GM21381 (cell line): ENCODE measurements around the gene SDCCAG8.
A peak's percentile ranks its signal among the peaks of the same experiment; 100 is the strongest.

Experiments
- ATAC-seq: cut with Tn5 transposase; IDR thresholded peaks from one replicate; pipeline ENCODE4 v1.9.1; 2021; ENCODE audit warnings: mild to moderate bottlenecking, moderate library complexity; ENCODE audit not compliant: unreplicated experiment

The SDCCAG8 gene

DNA sequence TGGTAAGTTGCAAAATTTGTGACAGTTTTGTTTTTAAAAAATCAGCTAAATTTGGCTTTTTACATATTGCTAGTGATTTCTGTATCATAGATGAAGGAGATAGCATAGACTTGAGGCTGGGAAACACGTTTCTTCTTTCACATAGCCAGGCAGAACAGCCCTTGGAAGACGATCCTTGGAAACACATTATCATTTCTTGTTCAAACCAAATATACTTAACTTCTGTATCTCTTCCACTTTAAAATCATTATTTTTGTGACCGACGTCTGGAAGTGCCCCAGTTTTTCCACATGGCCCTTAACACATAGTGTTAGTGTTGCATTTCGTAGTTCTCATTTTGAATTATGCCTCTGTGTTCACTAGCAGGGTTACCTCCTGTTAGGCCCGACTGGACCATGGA, 193.5 kb downstream of the SDCCAG8 start:
- no peak for ATAC-seq

DNA sequence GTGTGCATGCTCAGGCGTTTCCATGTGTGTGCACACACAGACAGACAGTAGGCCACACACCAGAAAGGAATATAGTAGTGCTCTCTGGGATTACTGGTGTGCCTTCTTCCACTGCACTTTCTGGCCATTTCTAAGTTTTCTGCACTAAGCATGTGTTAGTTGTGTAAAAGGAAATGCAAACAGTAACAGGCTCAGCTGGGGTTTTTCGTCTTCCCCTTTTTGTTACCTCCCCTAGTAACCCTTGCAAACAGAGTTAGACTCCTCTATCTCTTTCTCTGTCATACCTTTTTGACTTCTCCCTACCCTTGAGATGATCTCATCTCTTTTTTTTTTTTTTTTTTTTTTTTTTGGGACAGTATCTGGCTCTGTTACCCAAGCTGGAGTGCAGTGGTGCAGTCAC, 196.3 kb downstream of the SDCCAG8 start:
- ATAC-seq = no peak

- no peak for ATAC-seq
These were observed 198.6 kb downstream of the SDCCAG8 start for GRCh38 chr1:243454328-243454997.

DNA sequence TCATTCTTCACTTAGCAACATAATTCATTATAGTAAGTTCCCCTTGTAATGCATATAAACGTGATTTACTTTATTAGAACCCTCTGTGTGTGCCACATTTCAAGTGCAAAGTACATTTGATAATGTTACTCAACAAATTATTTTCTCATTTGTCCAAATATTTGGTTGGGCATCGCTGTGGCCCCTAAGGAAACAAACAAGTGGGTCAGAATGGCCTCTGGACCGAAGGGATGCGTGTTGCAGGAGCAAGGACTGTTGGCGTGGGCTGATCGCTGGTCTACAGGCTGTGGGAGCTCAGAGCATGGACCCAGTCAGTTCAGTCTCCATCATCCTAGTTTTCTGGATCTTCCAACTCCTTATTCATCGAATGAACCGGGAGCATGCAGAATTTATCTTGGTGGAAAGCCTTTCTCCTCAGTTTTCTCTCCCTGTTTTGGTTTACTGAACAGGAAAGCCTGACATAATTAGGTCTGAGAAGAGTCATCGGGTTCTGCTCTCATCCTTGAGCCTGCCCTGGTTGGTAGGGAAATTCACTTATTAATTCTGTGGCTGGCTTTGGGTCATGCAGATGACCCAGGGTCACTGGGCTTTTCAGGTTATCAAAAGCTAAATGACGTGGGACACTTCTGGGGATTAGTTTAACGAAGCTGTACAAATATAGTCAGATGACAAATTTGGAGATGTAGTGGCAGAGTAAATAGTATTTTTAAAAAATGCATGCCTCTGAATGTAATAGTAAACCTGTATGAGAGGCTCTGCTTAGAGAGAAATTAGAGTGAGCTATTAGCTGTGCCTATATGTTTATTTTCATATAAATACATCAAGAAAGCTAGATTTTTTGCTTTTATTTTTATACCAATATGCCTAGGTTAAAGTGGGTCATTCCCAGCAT, 200.2 kb downstream of the SDCCAG8 start:
- no peak for ATAC-seq

DNA sequence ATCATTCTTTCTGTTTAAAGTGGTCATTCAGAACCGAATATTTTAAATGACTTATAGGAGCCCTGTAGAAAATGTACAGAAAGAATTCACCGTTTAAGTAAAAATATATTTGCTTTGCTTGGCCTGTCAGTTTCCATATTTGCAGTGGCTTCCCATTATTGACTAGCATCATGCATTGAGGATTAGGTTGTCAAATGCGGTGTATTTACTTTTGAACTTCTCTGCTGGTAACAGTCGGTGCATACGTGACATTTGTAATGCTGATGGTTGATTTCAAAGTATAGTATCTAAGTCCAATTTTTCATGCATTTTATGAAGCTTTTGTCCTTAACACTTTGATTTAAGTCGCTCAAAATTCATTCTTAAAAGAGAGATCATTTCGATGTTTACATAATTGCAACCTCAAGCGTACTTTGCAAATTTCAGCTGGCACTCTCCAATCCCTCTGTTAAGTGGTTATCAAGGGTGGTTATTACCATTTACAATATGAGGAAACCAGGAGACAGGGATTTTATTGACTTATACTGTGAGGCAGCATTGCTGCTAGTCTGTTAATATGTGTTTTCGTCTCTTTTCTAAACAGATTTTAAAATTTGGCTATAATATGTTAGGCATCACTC, 201.6 kb downstream of the SDCCAG8 start:
- no peak for ATAC-seq

- ATAC-seq = no peak
These were observed 203.2 kb downstream of the SDCCAG8 start for GRCh38 chr1:243459059-243459458.

GRCh38 chr1:243461700-243462099, 205.9 kb downstream of the SDCCAG8 start:
- no peak for ATAC-seq

GRCh38 chr1:243462929-243463697, 207.3 kb downstream of the SDCCAG8 start:
- ATAC-seq = no peak

DNA sequence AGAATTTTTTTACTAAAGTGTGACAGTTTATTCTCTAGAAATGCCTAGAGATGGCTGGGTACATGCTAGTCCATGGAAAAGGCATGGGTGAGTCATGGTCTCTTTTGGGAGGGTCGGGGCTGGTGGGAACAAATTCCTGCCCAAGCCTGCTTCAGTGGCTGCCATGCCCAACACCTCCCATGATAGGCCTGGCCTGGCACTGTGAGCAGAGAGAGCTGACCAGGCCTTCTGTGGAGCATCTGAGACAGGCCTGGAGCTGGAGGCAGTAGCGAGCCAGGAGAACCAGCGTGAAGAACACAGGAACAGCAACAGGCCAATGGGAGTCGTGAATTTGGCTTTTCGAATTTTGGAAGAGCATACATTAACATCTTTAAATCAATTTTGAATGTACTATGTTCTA, 209.2 kb downstream of the SDCCAG8 start:
- ATAC-seq = no peak

DNA sequence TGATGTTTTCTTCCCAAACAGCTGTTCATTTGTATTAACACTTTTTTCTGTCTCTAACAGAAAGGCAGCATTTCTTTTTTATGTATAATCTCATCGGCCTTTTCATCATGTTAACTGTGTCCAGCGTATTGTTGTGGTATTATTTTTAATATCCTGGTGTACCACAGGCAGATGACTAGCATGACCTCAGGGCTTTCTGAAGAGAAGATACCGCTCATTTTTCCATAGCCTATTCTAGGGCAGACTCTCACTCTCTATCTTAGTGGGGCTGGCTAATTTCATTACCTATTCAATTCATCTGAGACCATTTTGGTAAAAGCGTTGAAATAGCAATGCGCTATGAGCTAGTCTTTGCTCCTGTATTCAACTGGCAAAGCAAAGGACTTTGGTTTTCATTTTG, 209.9 kb downstream of the SDCCAG8 start:
- ATAC-seq = no peak

DNA sequence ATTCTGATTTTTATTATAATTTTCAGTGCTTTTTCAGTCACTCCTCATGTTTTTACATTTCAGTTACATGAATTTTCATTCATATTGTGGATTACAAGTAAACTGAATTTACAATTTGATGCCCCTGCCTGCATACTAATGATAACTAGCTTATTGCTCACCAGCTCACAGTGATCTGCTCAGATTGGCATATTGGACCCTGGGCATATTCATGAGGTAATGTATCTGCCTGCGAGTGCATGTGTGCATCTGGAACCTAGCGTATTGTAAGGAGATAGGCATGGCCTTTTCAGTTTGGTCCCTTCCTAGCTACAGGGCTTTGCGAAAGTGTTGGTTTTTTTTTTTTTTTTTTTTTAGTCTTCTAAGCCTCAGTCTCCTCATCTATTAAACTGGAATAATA, 213.7 kb downstream of the SDCCAG8 start:
- no peak for ATAC-seq

- ATAC-seq = no peak
These were observed 214.7 kb downstream of the SDCCAG8 start for GRCh38 chr1:243470502-243470901.

DNA sequence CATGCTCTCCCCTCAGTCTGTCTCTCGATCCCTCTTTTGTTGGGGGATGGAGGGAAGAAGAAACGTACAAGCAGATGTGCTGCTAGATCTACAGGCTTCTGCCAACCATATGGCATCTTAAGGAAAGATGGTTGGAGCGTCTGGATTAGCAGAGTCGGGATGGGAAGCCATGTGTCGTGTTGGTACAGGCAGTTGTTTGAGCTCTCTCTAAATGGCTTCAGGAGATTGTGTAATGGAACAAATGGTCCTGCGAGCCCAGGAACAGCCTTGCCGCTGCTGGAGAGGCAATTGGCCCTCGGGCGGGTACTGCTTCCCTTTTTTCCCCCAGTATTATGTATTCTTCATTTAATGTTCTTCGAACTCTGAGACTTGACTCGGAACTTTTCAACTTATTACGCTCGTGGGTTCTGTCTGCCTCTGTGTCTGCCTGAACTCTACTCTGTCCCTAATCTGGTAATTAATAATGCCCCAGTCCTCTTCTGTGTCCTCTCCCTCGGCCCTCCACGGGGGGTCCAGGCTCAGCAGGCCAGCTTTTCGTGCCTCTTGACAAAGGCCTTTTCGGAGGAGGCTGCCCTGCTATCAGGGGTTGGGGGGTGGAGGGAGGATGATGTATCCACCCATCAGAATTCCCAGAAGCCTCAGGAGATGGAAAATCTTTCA, 215.3 kb downstream of the SDCCAG8 start:
- ATAC-seq = no peak

DNA sequence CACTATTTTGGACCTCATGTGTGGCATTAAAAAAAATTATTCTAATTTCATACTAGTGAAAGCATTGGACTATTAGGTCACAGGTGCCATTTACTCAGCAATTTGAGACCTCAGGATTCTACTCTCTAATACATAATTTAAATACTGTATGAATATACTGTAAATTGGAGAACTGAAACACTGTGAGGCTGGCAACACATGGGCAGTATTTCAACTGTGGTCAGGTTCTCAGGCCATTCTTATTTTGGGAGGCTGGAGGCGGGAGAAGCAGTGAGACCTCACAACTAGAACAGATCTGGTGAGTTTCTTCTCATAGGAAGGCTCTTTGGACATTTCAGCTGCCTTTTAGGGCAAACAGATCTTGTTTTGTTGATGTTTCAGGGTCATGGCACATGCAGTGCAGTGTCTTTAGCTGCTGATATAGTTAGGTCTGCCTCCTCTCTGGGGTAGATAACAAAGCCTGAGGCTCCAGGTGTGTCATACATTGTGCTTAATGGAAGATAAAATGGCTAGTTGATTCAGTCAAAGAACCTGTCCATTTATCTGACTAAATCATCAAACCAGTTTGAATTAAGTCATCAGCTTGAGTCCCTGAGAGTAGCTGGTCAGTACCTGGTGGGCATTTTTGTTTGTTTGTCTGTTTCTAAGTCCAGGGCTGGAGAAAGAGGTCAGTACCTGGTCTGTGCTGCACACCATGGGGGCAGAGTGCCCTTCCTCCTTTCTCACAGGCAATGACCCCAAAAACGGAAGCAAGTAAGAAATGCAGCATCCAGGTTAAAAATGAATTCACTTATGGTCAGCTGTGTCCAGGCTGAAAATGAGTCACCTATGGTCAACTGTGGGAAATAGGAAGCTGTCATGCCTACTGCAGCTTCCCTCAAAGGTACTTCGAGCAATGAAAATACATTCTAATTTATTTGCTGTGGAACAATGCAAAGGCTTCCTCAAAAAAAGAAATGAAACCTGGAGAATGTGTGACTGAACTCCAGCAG, 216.2 kb downstream of the SDCCAG8 start:
- ATAC-seq = peak; percentile 88

GRCh38 chr1:243473227-243474135, 217.6 kb downstream of the SDCCAG8 start:
- ATAC-seq = no peak

DNA sequence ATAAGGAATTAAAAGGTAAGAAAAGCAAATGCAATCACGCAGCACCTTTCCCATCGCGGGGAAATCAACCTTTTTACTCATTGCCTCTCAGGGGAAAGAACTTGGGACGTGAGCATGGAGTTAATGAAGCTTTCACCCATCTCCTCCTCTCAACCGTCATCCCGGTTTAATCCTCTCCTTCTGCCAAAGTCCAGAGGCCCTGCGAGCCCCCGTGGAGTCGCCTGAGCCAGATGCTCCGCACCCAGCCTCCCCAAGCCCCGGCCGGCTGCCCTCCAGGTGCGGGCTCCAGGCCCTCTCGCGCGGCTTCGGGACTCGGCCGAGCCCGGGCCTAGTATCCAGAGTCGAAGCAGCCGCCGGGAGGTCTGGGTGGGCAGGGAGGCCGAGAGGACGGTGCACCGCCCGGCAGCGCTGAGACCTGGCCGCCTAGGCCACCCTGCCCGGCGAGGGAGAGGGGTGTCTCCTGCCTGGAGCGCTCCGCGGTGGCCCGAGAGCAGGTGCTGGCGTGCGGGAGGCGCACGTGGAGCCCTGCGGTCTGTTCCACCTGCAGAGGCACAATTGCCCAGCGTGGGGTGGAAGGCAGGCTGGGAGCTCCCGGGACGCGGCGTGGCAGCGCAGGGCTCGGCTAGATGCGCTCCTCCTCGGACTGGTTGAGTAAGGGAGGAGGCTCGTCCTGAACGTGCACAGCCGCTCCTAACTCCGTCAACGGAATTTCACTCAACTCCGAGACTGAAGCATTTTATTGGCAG, 218.5 kb downstream of the SDCCAG8 start:
- no peak for ATAC-seq

DNA sequence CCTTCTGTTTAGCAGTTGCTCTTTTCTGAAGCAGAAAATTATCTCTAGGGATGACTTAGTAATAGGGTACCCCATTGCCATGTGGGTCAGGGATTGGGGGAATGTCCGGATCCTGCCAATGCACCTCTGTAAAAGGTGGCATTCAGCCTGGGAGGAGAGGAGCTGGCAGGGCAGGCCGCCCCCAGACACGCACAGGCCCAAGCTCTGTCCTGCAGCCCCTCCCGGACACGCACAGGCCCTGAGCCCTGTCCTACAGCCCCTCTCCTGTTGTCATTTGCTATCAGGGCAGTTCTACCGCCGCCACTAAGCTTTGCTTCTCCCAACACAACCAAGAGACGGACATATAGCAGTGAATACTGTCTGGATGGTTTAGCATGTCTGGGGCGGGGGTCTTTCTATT, 219.1 kb downstream of the SDCCAG8 start:
- ATAC-seq = no peak

DNA sequence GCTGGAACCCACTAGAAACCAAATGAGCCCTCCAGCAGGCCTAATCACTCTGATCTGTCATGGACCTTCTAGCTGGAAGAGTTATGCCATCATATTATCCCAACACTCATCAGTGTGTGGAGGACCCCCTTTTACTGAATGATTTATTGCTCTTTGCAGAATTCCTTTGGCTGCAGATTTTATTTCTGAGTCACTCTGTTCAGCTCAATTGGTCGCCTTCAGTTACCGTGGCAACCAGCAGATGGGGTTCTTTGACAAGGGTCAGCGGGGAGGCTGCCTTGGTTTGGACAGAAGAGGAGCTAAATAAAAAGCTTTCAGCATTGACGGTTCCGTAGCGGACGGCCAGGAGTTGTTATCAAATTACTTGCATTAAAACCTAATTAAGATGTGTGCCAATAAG, 220.1 kb downstream of the SDCCAG8 start:
- no peak for ATAC-seq
